Thyroid gland (tissue), 4 donors: ENCODE results near the gene CTDSP1.

Source experiments
- CTCF ChIP-seq, 6 experiments: fragments of 200-600 bp in 3 of 6; fragments of 450-650 bp in 3 of 6; sonication (generic) in 3 of 6; IDR thresholded peaks; one replicate each; pipeline ENCODE4 v1.5.1; 2016 to 2019; ENCODE audit warnings: antibody characterized with exemption in 6 of 6, mild to moderate bottlenecking in 2 of 6, inconsistent platforms in 1 of 6, moderate library complexity in 1 of 6
- POLR2A ChIP-seq, 2 donors: fragments of 450-650 bp; IDR thresholded peaks; one replicate each; pipeline ENCODE4 v1.6.1; 2017; ENCODE audit warnings: antibody characterized with exemption in 2 of 2, mild to moderate bottlenecking in 2 of 2, moderate library complexity in 1 of 2

- TF ChIP-seq CTCF (IDR thresholded peaks at IDR 0.05): no peak
- TF ChIP-seq POLR2A (IDR thresholded peaks at IDR 0.05): no peak
Observed at GRCh38 chr2:218419630-218420216, 20.1 kb downstream of the CTDSP1 start.
